ENCODE results near the gene MFGE8.

MFGE8 gene

GRCh38 chr15:88871313-88871712 is 41.9 kb downstream of the MFGE8 start:
- DNase-seq = no peak

GRCh38 chr15:88866295-88866881 is 46.8 kb downstream of the MFGE8 start:
- DNase-seq = no peak

- DNase-seq = no peak
These were observed 47.6 kb downstream of the MFGE8 start for GRCh38 chr15:88865498-88866099.

- no peak for DNase-seq
These were observed 48.2 kb downstream of the MFGE8 start for GRCh38 chr15:88864861-88865497.

- DNase-seq = no peak
These were observed 49.8 kb downstream of the MFGE8 start for GRCh38 chr15:88863412-88863811.

- no peak for DNase-seq
These were observed 53.0 kb downstream of the MFGE8 start for GRCh38 chr15:88860212-88860611.

GRCh38 chr15:88859550-88859949 is 53.6 kb downstream of the MFGE8 start:
- no peak for DNase-seq

GRCh38 chr15:88858934-88859333 is 54.2 kb downstream of the MFGE8 start:
- DNase-seq = no peak

- no peak for DNase-seq
These were observed 60.7 kb downstream of the MFGE8 start for GRCh38 chr15:88852476-88852875.

GRCh38 chr15:88849376-88850072 is 63.7 kb downstream of the MFGE8 start:
- no peak for DNase-seq

Measured in inflammatory macrophage (primary cell).